Activated naive CD8-positive, alpha-beta T cell treated with anti-CD3 and anti-CD28 coated beads, Interleukin-2, amount 50 U/mL, for 24 hours (primary cell): ENCODE measurements around the gene MTOR.
A peak's percentile ranks its signal among the peaks of the same experiment; 100 is the strongest.

Experiments used
- ATAC-seq: fragments of 150-1000 bp; cut with Tn5 transposase; one replicate; pipeline ENCODE4 v1.10.0; 2021
- DNase-seq: peaks from one replicate; pipeline ENCODE4 v3.0.0; 2021
- H3K27ac Mint-ChIP-seq: one replicate; pipeline ENCODE4 v1.8.0; 2021; ENCODE audit warnings: mild to moderate bottlenecking, mixed read lengths
- H3K27me3 Mint-ChIP-seq: one replicate; pipeline ENCODE4 v1.8.0; 2021; ENCODE audit warnings: mixed read lengths
- H3K36me3 Mint-ChIP-seq: one replicate; pipeline ENCODE4 v1.8.0; 2021; ENCODE audit warnings: low read depth, mixed read lengths
- H3K4me1 Mint-ChIP-seq: one replicate; pipeline ENCODE4 v1.8.0; 2021; ENCODE audit warnings: mixed read lengths
- H3K4me3 Mint-ChIP-seq: one replicate; pipeline ENCODE4 v1.8.0; 2021; ENCODE audit warnings: mild to moderate bottlenecking, moderate library complexity, mixed read lengths
- H3K9me3 Mint-ChIP-seq: one replicate; pipeline ENCODE4 v1.8.0; 2021; ENCODE audit warnings: mixed read lengths

MTOR gene

DNA sequence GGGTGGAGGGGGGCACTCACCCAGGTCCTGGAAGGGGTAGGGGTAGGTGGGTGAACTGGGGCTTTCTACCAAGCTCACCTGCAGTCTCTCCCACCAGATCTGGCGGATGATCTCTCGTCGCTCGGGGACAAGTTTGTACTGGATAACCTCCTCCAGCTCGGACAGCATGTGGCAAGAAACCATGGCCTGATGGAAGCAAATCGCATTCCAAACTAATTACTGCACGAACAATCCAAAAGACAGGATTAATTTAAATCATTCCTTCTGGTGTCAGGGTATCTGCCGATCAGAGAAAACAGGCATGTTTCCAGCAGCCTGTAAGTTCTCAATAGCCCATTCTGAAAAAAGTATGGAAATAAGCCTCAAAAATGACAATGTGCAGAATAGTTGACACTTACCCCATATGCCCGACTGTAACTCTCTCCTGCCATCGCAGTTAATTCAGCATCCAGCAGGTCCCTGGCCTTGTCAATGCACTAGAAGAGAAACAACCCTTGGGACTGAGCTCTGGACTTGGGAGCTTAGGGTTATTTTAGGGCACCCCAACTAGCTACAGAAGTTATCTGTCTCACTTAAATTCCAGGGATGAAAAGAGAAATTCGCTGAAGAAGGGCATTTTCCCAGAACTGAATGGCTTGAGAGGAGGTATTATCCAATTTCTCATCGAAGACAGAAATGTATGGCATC lies 117.6 kb downstream of the MTOR start:
- H3K36me3 Mint-ChIP-seq: peaks cover 35% of the 10 kb centered on the region
- no peak for ATAC-seq
- H3K27me3 Mint-ChIP-seq: no peaks in the 10 kb centered on the region
- H3K4me1 Mint-ChIP-seq: peaks cover 29% of the 10 kb centered on the region
- H3K27ac Mint-ChIP-seq: peak overlapping the region; percentile 92
- no peaks in the 10 kb centered on the region for H3K9me3 Mint-ChIP-seq
- no peak overlapping the region for H3K4me3 Mint-ChIP-seq
- DNase-seq: no peak

DNA sequence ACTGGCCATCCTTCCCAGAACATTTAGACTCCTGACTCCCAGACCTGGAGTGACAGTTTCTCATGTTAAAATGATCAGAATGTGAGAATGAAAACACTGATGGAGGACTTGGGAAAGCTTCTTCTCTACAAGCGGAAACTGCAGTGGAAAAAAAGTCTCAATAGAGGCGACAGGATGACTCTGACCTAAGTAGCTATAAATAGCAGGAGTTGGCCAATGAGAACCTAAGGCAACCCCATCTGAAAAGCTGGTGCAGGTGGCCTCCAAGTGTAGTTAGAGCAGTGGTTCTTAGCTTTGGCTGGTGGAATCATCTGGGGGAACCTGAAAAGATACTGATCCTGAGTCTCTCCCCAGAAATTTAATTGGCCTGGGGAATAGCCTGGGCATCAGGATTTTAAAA lies 118.4 kb downstream of the MTOR start:
- H3K27ac Mint-ChIP-seq: peak overlapping the region; percentile 92
- H3K27me3 Mint-ChIP-seq: no peaks in the 10 kb centered on the region
- ATAC-seq (peak; percentile 91), DNase-seq (no peak)
- H3K4me1 Mint-ChIP-seq: peaks cover 29% of the 10 kb centered on the region
- no peaks in the 10 kb centered on the region for H3K9me3 Mint-ChIP-seq
- no peak overlapping the region for H3K4me3 Mint-ChIP-seq
- peaks cover 31% of the 10 kb centered on the region for H3K36me3 Mint-ChIP-seq

DNA sequence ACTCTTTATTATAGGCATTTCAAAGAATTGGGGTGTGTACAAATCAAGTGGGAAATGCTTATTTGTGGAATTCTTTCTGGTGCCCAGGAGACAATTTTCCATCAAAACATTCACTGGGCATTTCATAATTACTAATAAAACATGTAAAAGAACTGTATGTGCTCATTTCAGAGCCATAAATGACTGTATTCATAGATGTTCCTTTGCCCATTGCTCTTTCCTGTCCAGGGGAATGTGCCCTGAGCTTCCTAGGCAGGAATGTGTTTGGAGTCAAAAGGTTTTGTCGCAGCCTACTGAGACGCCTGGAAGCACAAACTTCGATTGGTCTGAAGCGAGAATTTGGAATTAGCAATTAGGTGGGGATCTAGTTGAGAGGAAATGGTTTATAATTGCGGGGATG lies 119.0 kb downstream of the MTOR start:
- H3K27ac Mint-ChIP-seq: peak overlapping the region; percentile 92
- peaks cover 33% of the 10 kb centered on the region for H3K36me3 Mint-ChIP-seq
- H3K4me1 Mint-ChIP-seq: peaks cover 29% of the 10 kb centered on the region
- no peaks in the 10 kb centered on the region for H3K27me3 Mint-ChIP-seq
- no peak for DNase-seq
- no peaks in the 10 kb centered on the region for H3K9me3 Mint-ChIP-seq
- no peak for ATAC-seq
- no peak overlapping the region for H3K4me3 Mint-ChIP-seq

DNA sequence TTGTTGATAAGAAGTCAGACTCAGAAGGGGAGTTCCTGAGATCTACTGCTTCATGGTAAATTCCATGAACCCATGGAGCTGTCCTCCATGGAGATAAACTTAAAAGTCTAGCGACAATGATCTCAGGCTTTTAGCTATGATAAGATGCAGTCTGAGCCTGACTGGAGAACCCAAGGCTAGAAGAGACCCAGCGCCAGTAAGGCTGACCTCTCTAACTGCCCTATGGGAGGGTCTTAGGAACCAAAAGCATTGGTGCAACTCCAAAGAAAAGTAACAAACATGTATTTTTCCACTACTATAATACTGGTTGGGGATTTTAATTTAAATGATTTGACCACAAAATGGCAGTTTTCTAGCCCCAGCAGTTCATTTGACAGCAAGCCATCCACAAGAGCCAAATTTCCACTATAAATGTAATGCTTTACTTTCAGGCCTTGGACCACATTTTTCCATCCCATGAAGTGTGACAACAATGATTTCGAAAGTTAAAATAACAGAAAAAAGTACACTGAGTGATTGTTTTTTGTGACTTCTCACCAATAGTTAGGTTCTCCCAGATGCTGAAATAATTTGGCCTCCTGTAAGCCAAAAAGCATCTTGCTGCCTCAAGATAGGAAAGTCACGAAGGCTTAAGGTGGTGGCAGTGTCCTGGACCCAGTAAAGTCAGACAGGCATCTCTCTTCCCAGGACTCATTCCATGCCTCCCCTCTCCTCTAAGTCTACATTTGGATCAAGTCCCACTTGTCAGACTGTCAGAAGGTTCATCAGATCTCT lies 119.5 kb downstream of the MTOR start:
- ATAC-seq: peak; percentile 8
- no peaks in the 10 kb centered on the region for H3K9me3 Mint-ChIP-seq
- peaks cover 33% of the 10 kb centered on the region for H3K36me3 Mint-ChIP-seq
- H3K27me3 Mint-ChIP-seq: no peaks in the 10 kb centered on the region
- no peak for DNase-seq
- H3K27ac Mint-ChIP-seq: peak overlapping the region; percentile 92
- H3K4me1 Mint-ChIP-seq: peaks cover 29% of the 10 kb centered on the region
- peak overlapping the region; percentile 22 for H3K4me3 Mint-ChIP-seq

DNA sequence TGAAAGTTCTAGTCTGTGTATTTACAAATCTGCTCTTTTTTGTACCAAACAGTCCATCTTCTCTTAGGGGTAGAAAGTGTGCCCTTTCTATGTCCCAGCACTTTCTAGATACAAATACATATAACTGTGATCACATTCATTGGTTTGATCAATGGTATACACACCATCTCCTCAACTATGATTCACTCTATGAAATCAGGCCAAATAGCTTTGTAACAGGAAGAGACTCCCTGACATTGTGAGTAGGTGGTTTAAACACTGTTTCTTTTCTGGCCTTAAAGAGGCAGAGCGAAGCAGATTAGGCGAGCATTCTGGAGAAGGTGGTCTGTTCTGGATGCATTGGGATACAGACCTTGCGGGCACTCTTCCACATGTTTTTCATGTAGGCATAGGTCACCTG lies 123.4 kb downstream of the MTOR start:
- no peaks in the 10 kb centered on the region for H3K9me3 Mint-ChIP-seq
- H3K27me3 Mint-ChIP-seq: no peaks in the 10 kb centered on the region
- H3K27ac Mint-ChIP-seq: no peak overlapping the region
- no peak overlapping the region for H3K4me3 Mint-ChIP-seq
- peaks cover 24% of the 10 kb centered on the region for H3K36me3 Mint-ChIP-seq
- peaks cover 16% of the 10 kb centered on the region for H3K4me1 Mint-ChIP-seq
- DNase-seq (no peak), ATAC-seq (no peak)

DNA sequence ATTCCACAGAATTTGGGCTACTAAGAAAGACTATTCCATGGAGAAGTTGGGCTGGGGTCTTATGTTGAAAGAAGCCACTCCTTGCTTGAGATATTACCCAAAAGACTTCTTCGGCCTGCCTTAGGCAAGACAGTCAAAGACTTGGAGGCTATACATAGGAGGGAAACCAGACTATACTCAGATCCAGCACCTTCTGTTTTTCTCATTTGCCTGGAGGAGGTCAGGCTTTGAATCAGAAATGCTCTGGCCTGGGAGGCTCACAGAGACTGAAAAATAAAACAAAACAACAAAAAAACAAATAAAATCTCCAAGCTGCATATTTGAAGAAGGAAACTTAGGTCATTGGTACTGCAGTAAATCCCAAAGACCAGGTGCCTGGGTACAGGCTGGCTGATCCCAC lies 124.3 kb downstream of the MTOR start:
- ATAC-seq (no peak), DNase-seq (no peak)
- peaks cover 7% of the 10 kb centered on the region for H3K4me1 Mint-ChIP-seq
- no peaks in the 10 kb centered on the region for H3K27me3 Mint-ChIP-seq
- H3K4me3 Mint-ChIP-seq: no peak overlapping the region
- no peaks in the 10 kb centered on the region for H3K9me3 Mint-ChIP-seq
- H3K27ac Mint-ChIP-seq: no peak overlapping the region
- peaks cover 15% of the 10 kb centered on the region for H3K36me3 Mint-ChIP-seq

DNA sequence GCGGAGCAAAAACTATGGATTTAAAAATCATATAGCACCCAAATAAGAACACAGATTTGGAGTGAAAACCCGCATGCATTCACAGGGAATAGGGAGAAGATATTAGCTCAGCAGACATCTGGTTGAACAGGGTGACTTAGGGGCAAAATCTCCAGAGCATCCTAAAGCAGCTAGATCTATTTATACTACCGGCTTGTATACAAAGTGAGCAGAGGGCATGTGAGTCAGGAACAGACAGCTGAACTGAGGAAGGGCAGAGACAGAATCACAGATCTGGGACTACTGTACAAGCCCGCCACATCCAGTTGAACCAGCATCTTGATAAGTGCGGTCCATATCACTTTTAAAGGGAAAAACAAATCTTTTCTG lies 127.5 kb downstream of the MTOR start:
- Mint-ChIP-seq H3K4me3 (no peak overlapping the region), H3K27me3 (no peaks in the 10 kb centered on the region), H3K9me3 (no peaks in the 10 kb centered on the region), H3K36me3 (peaks cover 30% of the 10 kb centered on the region), H3K4me1 (no peaks in the 10 kb centered on the region), H3K27ac (no peak overlapping the region)
- no peak for DNase-seq
- ATAC-seq: no peak

DNA sequence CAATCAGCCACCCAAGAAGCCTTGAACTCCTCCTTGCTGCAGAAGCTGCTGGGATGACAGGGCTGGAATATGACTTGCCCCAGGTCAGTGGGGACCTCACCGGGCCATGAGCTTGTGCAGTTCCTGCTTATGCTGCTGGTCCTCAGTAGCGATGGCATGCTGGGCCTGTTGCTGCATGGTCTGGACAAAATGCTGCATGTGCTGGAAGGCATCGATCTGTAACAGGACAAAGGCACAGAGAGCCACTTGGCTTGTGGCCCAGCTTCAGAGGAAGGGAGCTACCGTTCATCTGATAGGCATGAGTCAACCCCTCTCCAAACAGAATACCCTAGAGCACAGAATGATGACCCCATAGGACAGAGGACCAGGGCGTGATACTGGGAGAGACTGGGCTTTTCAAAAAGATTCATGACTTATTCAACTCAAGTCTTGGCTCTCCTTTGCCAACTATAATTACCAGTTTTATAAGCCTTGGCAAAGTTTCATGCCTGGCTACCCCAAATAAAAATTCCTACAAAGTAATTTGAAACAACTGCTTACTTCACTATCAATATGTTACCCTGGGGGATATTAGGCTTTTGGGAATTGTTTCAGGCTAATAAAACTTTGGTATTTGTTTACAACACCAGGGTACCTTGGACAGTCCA lies 128.0 kb downstream of the MTOR start:
- ATAC-seq: no peak
- Mint-ChIP-seq H3K27ac (no peak overlapping the region), H3K4me3 (no peak overlapping the region), H3K27me3 (no peaks in the 10 kb centered on the region), H3K36me3 (peaks cover 35% of the 10 kb centered on the region), H3K4me1 (no peaks in the 10 kb centered on the region), H3K9me3 (no peaks in the 10 kb centered on the region)
- no peak for DNase-seq

DNA sequence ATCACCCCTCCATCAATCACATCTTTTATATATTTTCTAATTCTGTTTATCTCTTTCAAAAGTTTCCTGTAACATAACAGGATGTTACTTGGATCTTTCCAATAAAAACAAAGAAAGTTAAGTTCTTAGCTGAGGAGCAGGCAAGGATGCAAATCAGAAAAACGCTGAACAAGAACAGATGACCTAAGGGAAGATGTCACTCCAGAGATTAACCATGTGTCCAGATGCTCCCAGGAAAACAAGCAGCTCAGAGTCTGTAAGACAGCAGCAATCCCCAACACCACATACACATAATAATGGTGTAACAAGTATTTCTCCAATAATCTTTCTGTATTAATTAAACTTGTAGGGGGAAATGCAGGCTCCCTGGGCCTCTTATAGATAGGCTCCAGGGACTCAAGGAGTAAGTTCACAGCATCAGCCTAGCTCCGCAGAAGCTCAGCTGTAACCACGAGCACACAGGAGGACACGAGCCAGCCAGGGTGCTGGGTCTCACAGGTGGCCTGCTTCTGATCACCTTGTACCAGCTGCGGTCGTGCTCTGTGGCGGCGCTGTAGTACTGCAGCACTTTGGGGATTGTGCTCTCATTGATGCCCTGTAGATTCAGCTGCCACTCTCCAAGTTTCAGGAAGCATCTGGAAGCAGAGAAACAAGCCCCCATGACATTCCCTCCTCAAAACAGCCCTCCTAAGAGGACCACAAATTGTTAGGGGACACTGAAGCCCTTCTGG lies 129.6 kb downstream of the MTOR start:
- Mint-ChIP-seq H3K36me3 (peaks cover 38% of the 10 kb centered on the region), H3K4me1 (no peaks in the 10 kb centered on the region), H3K27ac (no peak overlapping the region), H3K4me3 (no peak overlapping the region), H3K27me3 (no peaks in the 10 kb centered on the region), H3K9me3 (no peaks in the 10 kb centered on the region)
- DNase-seq (no peak), ATAC-seq (no peak)

DNA sequence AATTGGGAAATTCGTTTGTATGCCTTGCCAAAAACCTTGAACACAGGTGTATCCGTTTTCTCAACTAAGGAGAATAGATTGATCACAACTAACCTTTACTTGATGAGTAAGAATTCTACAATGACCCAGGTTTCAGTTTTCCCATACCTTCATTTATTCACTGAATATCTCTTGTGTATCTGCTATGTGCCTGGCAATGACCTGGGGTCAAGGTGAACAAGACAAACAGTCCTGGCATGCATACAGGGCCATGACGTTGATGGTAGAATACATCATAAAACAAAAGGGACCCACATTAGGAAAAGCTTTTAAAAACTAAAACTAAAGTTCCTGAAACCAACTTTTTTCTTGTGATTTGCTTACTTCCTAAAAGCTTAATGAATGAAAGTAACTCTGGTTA lies 130.5 kb downstream of the MTOR start:
- Mint-ChIP-seq H3K27ac (no peak overlapping the region), H3K9me3 (no peaks in the 10 kb centered on the region), H3K27me3 (no peaks in the 10 kb centered on the region), H3K36me3 (peaks cover 42% of the 10 kb centered on the region), H3K4me1 (no peaks in the 10 kb centered on the region), H3K4me3 (no peak overlapping the region)
- DNase-seq (no peak), ATAC-seq (no peak)

DNA sequence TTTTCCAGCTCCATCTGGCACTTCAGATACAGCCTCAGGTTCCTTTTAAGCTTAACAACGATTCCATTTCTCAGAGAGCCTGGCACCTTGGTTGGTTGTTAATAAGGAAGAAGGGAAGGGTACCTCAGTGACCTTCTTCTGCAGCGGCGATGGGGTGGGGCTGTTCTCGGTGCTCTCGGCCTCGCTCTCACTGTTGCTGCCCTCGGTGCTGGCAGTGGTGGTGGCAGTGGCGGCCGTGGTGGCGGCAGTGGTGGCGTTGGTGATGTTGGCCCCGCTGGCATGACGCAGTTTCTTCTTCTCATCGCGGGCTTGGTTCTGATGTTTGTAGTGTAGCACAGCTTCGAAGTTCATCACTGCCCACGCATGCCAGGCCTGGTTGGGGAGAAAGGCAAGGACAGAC lies 131.9 kb downstream of the MTOR start:
- no peak overlapping the region for H3K27ac Mint-ChIP-seq
- H3K4me3 Mint-ChIP-seq: no peak overlapping the region
- H3K36me3 Mint-ChIP-seq: peaks cover 49% of the 10 kb centered on the region
- no peaks in the 10 kb centered on the region for H3K27me3 Mint-ChIP-seq
- H3K9me3 Mint-ChIP-seq: no peaks in the 10 kb centered on the region
- DNase-seq: no peak
- no peak for ATAC-seq
- peaks cover 3% of the 10 kb centered on the region for H3K4me1 Mint-ChIP-seq

DNA sequence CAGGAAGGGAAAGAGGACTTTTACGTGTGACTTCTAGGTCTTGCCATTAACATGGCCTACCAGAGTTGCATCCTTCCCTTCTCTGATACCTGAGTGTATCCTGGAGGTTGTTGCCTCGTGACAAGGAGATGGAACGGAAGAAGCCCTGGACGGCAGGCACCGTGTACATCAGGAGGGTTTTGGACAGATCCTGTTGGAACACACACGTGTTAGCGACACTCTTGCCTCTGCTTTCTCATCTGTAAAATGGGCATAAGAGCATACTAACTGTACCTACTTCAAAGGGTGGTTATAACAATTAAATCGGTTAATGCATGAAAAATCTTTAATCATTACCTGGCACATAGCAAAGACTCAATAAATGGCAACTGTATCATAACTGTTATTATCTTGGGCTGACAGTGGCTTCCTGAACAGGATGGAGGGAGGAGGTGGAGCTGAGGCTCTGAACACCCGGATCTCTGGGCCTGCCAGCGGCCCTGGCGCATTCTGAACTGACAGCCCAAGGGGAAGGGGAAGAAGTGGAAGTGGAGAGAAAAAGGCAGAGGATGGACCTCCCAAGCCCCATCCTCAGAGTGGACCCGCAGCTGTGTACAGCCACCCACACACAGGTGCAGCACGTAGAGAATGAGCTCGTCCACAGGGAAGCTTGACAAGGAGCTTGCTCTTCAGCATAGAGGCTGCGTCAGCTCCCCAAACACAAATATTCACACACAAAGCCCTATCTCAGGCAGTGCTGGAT lies 132.5 kb downstream of the MTOR start:
- peaks cover 6% of the 10 kb centered on the region for H3K4me1 Mint-ChIP-seq
- no peaks in the 10 kb centered on the region for H3K9me3 Mint-ChIP-seq
- no peak for DNase-seq
- no peak overlapping the region for H3K4me3 Mint-ChIP-seq
- H3K27me3 Mint-ChIP-seq: no peaks in the 10 kb centered on the region
- peaks cover 51% of the 10 kb centered on the region for H3K36me3 Mint-ChIP-seq
- ATAC-seq: no peak
- no peak overlapping the region for H3K27ac Mint-ChIP-seq

DNA sequence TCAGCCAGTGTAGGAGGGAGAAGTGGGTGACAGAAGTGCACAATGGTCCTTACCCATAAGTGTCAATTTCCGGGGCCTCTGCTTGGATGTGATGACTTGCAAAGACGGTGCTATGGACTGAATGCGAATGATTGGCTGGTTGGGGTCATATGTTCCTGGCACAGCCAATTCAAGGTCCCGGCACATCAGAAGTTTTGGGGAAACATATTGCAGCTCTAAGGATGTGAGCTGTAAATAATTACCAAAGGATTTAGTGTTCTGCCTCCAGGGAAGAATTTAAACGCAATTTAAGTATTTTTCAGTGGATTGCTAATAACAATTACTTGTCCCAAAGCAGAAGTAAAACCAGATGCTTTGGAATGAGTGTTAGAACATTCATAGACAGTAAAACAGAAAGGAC lies 135.8 kb downstream of the MTOR start:
- no peak for DNase-seq
- H3K4me3 Mint-ChIP-seq: no peak overlapping the region
- H3K9me3 Mint-ChIP-seq: no peaks in the 10 kb centered on the region
- no peak overlapping the region for H3K27ac Mint-ChIP-seq
- peaks cover 46% of the 10 kb centered on the region for H3K36me3 Mint-ChIP-seq
- H3K27me3 Mint-ChIP-seq: no peaks in the 10 kb centered on the region
- no peak for ATAC-seq
- peaks cover 6% of the 10 kb centered on the region for H3K4me1 Mint-ChIP-seq

DNA sequence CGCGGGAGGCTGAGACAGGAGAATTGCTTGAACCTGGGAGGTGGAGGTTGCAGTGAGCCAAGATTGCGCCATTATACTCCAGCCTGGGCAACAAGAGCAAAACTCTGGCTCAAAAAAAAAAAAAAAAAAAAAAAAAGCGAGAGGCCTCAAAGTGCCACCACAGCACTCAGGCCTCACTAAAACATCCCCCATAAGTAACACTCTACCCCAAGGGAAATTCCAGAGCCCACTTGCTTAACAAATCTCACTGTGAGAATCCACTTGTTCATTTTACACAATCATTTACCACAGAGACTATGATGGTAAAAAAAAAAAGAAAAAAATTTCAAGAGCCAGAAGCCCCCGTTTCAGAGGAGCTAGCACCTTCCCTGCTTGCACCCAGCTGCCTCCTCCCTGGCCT lies 136.4 kb downstream of the MTOR start:
- peaks cover 46% of the 10 kb centered on the region for H3K36me3 Mint-ChIP-seq
- H3K27me3 Mint-ChIP-seq: no peaks in the 10 kb centered on the region
- H3K9me3 Mint-ChIP-seq: no peaks in the 10 kb centered on the region
- DNase-seq (no peak), ATAC-seq (no peak)
- H3K4me1 Mint-ChIP-seq: peaks cover 6% of the 10 kb centered on the region
- no peak overlapping the region for H3K27ac Mint-ChIP-seq
- no peak overlapping the region for H3K4me3 Mint-ChIP-seq
